ENCODE results near the gene CCDC102A. TPM values are rescaled to one million over a fixed set of nuclear protein-coding genes. Genes with fewer than 3 reads are reported as not detected.

The CCDC102A gene
- total RNA-seq, 1 donor from 2014 or later, result 27.2 TPM

GRCh38 chr16:57505169-57505568 is 31.2 kb downstream of the CCDC102A start:
- Mint-ChIP-seq H3K4me1 (ENCODE audit: low read depth) (no peaks in the 10 kb centered on the region), H3K27me3 (ENCODE audit: low read depth) (peaks cover 7% of the 10 kb centered on the region), H3K4me3 (ENCODE audit: unreplicated experiment) (no peak overlapping the region), H3K36me3 (ENCODE audit: low read depth) (no peaks in the 10 kb centered on the region), H3K27ac (ENCODE audit: unreplicated experiment) (no peak overlapping the region), H3K9me3 (ENCODE audit: low read depth) (no peaks in the 10 kb centered on the region)
- TF ChIP-seq CTCF (IDR thresholded peaks at IDR 0.05), result no peak
- DNase-seq (ENCODE audit: low spot score), result no peak

GRCh38 chr16:57504491-57504890 is 31.9 kb downstream of the CCDC102A start:
- DNase-seq (ENCODE audit: low spot score), result no peak
- Mint-ChIP-seq H3K4me3 (ENCODE audit: unreplicated experiment) (no peak overlapping the region), H3K9me3 (ENCODE audit: low read depth) (no peaks in the 10 kb centered on the region), H3K27ac (ENCODE audit: unreplicated experiment) (no peak overlapping the region), H3K4me1 (ENCODE audit: low read depth) (no peaks in the 10 kb centered on the region), H3K27me3 (ENCODE audit: low read depth) (peaks cover 7% of the 10 kb centered on the region), H3K36me3 (ENCODE audit: low read depth) (no peaks in the 10 kb centered on the region)
- TF ChIP-seq CTCF (IDR thresholded peaks at IDR 0.05), result no peak

- Mint-ChIP-seq H3K4me1 (ENCODE audit: low read depth) (no peaks in the 10 kb centered on the region), H3K4me3 (ENCODE audit: unreplicated experiment) (no peak overlapping the region), H3K9me3 (ENCODE audit: low read depth) (no peaks in the 10 kb centered on the region), H3K27me3 (ENCODE audit: low read depth) (peaks cover 7% of the 10 kb centered on the region), H3K36me3 (ENCODE audit: low read depth) (no peaks in the 10 kb centered on the region), H3K27ac (ENCODE audit: unreplicated experiment) (no peak overlapping the region)
- DNase-seq (ENCODE audit: low spot score), result no peak
- TF ChIP-seq CTCF (IDR thresholded peaks at IDR 0.05), result no peak
Observed at GRCh38 chr16:57504001-57504400, 32.4 kb downstream of the CCDC102A start.

GRCh38 chr16:57503366-57503765 is 33.0 kb downstream of the CCDC102A start:
- no peak for TF ChIP-seq CTCF (IDR thresholded peaks at IDR 0.05)
- H3K36me3 Mint-ChIP-seq (ENCODE audit: low read depth), result no peaks in the 10 kb centered on the region
- H3K27me3 Mint-ChIP-seq (ENCODE audit: low read depth), result peaks cover 7% of the 10 kb centered on the region
- H3K9me3 Mint-ChIP-seq (ENCODE audit: low read depth), result no peaks in the 10 kb centered on the region
- H3K27ac Mint-ChIP-seq (ENCODE audit: unreplicated experiment), result no peak overlapping the region
- no peak overlapping the region for H3K4me3 Mint-ChIP-seq (ENCODE audit: unreplicated experiment)
- no peaks in the 10 kb centered on the region for H3K4me1 Mint-ChIP-seq (ENCODE audit: low read depth)
- DNase-seq (ENCODE audit: low spot score), result no peak

- no peaks in the 10 kb centered on the region for H3K36me3 Mint-ChIP-seq (ENCODE audit: low read depth)
- no peaks in the 10 kb centered on the region for H3K4me1 Mint-ChIP-seq (ENCODE audit: low read depth)
- no peak overlapping the region for H3K4me3 Mint-ChIP-seq (ENCODE audit: unreplicated experiment)
- no peak overlapping the region for H3K27ac Mint-ChIP-seq (ENCODE audit: unreplicated experiment)
- peaks cover 7% of the 10 kb centered on the region for H3K27me3 Mint-ChIP-seq (ENCODE audit: low read depth)
- TF ChIP-seq CTCF (IDR thresholded peaks at IDR 0.05), result no peak
- no peaks in the 10 kb centered on the region for H3K9me3 Mint-ChIP-seq (ENCODE audit: low read depth)
- DNase-seq (ENCODE audit: low spot score), result no peak
Observed at GRCh38 chr16:57502048-57502775, 34.2 kb downstream of the CCDC102A start.
